Measurements from ENCODE around the gene DTL. TPM values are rescaled to one million over a fixed set of nuclear protein-coding genes. Genes with fewer than 3 reads are reported as not detected.

Gene DTL
- total and polyA plus RNA-seq, 2 of the 13 experiments (the other 11 are each of a cell fraction or from before 2014, with no cell fraction given), result 10.4 to 32.8 TPM

DNA sequence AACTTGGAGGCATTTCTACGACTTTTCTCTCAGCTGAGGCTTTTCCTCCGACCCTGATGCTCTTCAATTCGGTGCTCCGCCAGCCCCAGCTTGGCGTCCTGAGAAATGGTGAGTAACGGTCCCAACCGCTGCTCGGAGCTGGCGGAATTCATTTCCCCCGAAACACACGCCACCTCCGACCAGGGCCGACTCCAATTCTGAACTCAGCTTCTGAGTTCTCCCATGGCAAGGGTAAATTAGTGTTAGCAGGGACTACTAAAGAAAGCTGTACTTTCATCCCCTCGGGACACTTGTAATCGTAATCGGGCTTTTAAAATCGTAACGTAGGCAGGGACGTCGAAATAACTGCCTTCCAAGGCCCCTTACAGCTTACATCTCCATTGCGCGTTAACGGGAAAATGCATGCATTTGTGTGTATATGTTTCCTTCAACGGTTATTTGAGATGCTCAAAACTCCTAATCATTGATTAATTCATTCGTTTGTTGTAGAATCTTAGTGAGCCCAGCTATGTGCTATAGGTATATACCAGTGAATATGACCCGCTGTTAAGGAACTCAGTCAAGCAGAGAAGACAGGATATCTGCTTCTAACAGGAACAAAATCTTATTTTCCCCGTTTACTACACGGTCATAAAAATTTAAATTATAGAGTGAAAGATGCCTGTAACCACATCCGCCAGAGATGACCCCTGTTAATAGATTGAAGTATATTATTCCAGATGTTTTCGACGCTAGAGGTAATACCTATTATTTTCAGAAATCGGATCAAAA, 472 bp downstream of the DTL start (continued):
- TF ChIP-seq, protein P1, sequence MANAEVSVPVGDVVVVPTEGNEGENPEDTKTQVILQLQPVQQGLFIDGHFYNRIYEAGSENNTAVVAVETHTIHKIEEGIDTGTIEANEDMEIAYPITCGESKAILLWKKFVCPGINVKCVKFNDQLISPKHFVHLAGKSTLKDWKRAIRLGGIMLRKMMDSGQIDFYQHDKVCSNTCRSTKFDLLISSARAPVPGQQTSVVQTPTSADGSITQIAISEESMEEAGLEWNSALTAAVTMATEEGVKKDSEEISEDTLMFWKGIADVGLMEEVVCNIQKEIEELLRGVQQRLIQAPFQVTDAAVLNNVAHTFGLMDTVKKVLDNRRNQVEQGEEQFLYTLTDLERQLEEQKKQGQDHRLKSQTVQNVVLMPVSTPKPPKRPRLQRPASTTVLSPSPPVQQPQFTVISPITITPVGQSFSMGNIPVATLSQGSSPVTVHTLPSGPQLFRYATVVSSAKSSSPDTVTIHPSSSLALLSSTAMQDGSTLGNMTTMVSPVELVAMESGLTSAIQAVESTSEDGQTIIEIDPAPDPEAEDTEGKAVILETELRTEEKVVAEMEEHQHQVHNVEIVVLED (CRISPR knock-in tag; IDR thresholded peaks at IDR 0.05; ENCODE audit: borderline replicate concordance), result no peak
- TF ChIP-seq, protein P2, sequence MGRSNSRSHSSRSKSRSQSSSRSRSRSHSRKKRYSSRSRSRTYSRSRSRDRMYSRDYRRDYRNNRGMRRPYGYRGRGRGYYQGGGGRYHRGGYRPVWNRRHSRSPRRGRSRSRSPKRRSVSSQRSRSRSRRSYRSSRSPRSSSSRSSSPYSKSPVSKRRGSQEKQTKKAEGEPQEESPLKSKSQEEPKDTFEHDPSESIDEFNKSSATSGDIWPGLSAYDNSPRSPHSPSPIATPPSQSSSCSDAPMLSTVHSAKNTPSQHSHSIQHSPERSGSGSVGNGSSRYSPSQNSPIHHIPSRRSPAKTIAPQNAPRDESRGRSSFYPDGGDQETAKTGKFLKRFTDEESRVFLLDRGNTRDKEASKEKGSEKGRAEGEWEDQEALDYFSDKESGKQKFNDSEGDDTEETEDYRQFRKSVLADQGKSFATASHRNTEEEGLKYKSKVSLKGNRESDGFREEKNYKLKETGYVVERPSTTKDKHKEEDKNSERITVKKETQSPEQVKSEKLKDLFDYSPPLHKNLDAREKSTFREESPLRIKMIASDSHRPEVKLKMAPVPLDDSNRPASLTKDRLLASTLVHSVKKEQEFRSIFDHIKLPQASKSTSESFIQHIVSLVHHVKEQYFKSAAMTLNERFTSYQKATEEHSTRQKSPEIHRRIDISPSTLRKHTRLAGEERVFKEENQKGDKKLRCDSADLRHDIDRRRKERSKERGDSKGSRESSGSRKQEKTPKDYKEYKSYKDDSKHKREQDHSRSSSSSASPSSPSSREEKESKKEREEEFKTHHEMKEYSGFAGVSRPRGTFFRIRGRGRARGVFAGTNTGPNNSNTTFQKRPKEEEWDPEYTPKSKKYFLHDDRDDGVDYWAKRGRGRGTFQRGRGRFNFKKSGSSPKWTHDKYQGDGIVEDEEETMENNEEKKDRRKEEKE (IDR thresholded peaks at IDR 0.05), result no peak
- TF ChIP-seq ZFP82 (CRISPR knock-in tag; IDR thresholded peaks at IDR 0.05; ENCODE audit: borderline replicate concordance) (no peak), SP1 (IDR thresholded peaks at IDR 0.05) (no peak), SP1 (CRISPR knock-in tag; IDR thresholded peaks at IDR 0.05) (no peak), HIVEP1 (CRISPR knock-in tag; IDR thresholded peaks at IDR 0.05) (no peak), ZNF782 (CRISPR knock-in tag; IDR thresholded peaks at IDR 0.05; ENCODE audit: borderline replicate concordance) (no peak), RFXAP (CRISPR knock-in tag; IDR thresholded peaks at IDR 0.05; ENCODE audit: borderline replicate concordance) (no peak; the same call in 1 of the 2 replicates), ZBTB7A (CRISPR knock-in tag; IDR thresholded peaks at IDR 0.05) (no peak), ZNF761 (CRISPR knock-in tag; conservative IDR thresholded peaks at IDR 0.05) (no peak), HMG20B (CRISPR knock-in tag; conservative IDR thresholded peaks at IDR 0.05) (no peak), ERF (CRISPR knock-in tag; IDR thresholded peaks at IDR 0.05) (no peak), ZNF567 (CRISPR knock-in tag; IDR thresholded peaks at IDR 0.05; ENCODE audit: borderline replicate concordance) (no peak)
- TF ChIP-seq, protein P3, sequence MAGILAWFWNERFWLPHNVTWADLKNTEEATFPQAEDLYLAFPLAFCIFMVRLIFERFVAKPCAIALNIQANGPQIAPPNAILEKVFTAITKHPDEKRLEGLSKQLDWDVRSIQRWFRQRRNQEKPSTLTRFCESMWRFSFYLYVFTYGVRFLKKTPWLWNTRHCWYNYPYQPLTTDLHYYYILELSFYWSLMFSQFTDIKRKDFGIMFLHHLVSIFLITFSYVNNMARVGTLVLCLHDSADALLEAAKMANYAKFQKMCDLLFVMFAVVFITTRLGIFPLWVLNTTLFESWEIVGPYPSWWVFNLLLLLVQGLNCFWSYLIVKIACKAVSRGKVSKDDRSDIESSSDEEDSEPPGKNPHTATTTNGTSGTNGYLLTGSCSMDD (CRISPR knock-in tag; IDR thresholded peaks at IDR 0.05), result no peak
- TF ChIP-seq, protein P4, sequence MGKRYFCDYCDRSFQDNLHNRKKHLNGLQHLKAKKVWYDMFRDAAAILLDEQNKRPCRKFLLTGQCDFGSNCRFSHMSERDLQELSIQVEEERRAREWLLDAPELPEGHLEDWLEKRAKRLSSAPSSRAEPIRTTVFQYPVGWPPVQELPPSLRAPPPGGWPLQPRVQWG (CRISPR knock-in tag; IDR thresholded peaks at IDR 0.05; ENCODE audit: borderline replicate concordance, low read depth), result no peak
- TF ChIP-seq, protein P5, sequence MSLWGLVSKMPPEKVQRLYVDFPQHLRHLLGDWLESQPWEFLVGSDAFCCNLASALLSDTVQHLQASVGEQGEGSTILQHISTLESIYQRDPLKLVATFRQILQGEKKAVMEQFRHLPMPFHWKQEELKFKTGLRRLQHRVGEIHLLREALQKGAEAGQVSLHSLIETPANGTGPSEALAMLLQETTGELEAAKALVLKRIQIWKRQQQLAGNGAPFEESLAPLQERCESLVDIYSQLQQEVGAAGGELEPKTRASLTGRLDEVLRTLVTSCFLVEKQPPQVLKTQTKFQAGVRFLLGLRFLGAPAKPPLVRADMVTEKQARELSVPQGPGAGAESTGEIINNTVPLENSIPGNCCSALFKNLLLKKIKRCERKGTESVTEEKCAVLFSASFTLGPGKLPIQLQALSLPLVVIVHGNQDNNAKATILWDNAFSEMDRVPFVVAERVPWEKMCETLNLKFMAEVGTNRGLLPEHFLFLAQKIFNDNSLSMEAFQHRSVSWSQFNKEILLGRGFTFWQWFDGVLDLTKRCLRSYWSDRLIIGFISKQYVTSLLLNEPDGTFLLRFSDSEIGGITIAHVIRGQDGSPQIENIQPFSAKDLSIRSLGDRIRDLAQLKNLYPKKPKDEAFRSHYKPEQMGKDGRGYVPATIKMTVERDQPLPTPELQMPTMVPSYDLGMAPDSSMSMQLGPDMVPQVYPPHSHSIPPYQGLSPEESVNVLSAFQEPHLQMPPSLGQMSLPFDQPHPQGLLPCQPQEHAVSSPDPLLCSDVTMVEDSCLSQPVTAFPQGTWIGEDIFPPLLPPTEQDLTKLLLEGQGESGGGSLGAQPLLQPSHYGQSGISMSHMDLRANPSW (CRISPR knock-in tag; IDR thresholded peaks at IDR 0.05; ENCODE audit: borderline replicate concordance), result no peak

Data from HepG2 (cell line).